ENCODE measurements around the gene EID2B. TPM values are rescaled to one million over a fixed set of nuclear protein-coding genes. Genes with fewer than 3 reads are reported as not detected.

The EID2B gene
- total and polyA plus RNA-seq, 9 donors: 2.3 to 7.5 (median 6.2) TPM

- H3K36me3 ChIP-seq: no peaks in the 10 kb centered on the region
- intact Hi-C loops (cut with DNase I): no loop called here
- no peaks in the 10 kb centered on the region for H3K9me3 ChIP-seq
- no peaks in the 10 kb centered on the region for H3K27me3 ChIP-seq
- no peak overlapping the region for H3K4me3 ChIP-seq
- no peak for DNase-seq
- WGBS, 3 donors: 74 to 84% (median 76%) methylated on average over 2 of the region's 2 CpGs
- H3K4me1 ChIP-seq (ENCODE audit: insufficient read depth): no peaks in the 10 kb centered on the region
- no peak for TF ChIP-seq EP300 (IDR thresholded peaks at IDR 0.05)
- no peak for TF ChIP-seq CTCF (IDR thresholded peaks at IDR 0.05)
- TF ChIP-seq POLR2A (IDR thresholded peaks at IDR 0.05): no peak
- no peak overlapping the region for H3K27ac ChIP-seq
Measured at GRCh38 chr19:39563408-39563807, 30.8 kb upstream of the EID2B start.

- no peak for DNase-seq
- 62 to 70% (median 66%) methylated on average over 6 of the region's 6 CpGs for WGBS, 3 donors
- H3K9me3 ChIP-seq: no peaks in the 10 kb centered on the region
- intact Hi-C loops (cut with DNase I): loop anchor here in 2 of 4 donors (10.0 kb wide), 1 partner anchor 286 kb away; the partner anchor contains the start of gene FBL (in 2 of the 2)
- no peaks in the 10 kb centered on the region for H3K27me3 ChIP-seq
- no peaks in the 10 kb centered on the region for H3K4me1 ChIP-seq (ENCODE audit: insufficient read depth)
- no peak overlapping the region for H3K4me3 ChIP-seq
- TF ChIP-seq POLR2A (IDR thresholded peaks at IDR 0.05): no peak
- no peak for TF ChIP-seq EP300 (IDR thresholded peaks at IDR 0.05)
- TF ChIP-seq CTCF (IDR thresholded peaks at IDR 0.05): no peak
- H3K36me3 ChIP-seq: no peaks in the 10 kb centered on the region
- H3K27ac ChIP-seq: no peak overlapping the region
Measured at GRCh38 chr19:39558624-39559117, 26.0 kb upstream of the EID2B start.

GRCh38 chr19:39557811-39558623 is 25.4 kb upstream of the EID2B start:
- no peaks in the 10 kb centered on the region for H3K4me1 ChIP-seq (ENCODE audit: insufficient read depth)
- no peak for TF ChIP-seq CTCF (IDR thresholded peaks at IDR 0.05)
- TF ChIP-seq POLR2A (IDR thresholded peaks at IDR 0.05): no peak
- no peak for TF ChIP-seq EP300 (IDR thresholded peaks at IDR 0.05)
- DNase-seq: no peak
- no peaks in the 10 kb centered on the region for H3K36me3 ChIP-seq
- H3K27ac ChIP-seq: no peak overlapping the region
- intact Hi-C loops (cut with DNase I): loop anchor here in 2 of 4 donors (10.0 kb wide), 1 partner anchor 287 kb away; the partner anchor contains the start of gene FBL (in 2 of the 2)
- H3K4me3 ChIP-seq: no peak overlapping the region
- H3K27me3 ChIP-seq: no peaks in the 10 kb centered on the region
- H3K9me3 ChIP-seq: no peaks in the 10 kb centered on the region
- WGBS, 3 donors: 59 to 71% (median 63%) methylated on average over 5 of the region's 5 CpGs

GRCh38 chr19:39555883-39556282 is 23.2 kb upstream of the EID2B start:
- 36 to 55% (median 41%) methylated on average over 1 of the region's 1 CpG for WGBS, 3 donors
- TF ChIP-seq POLR2A (IDR thresholded peaks at IDR 0.05): no peak
- no peak for TF ChIP-seq EP300 (IDR thresholded peaks at IDR 0.05)
- TF ChIP-seq CTCF (IDR thresholded peaks at IDR 0.05): no peak
- no peaks in the 10 kb centered on the region for H3K36me3 ChIP-seq
- no peak overlapping the region for H3K27ac ChIP-seq
- H3K4me1 ChIP-seq (ENCODE audit: insufficient read depth): no peaks in the 10 kb centered on the region
- H3K27me3 ChIP-seq: no peaks in the 10 kb centered on the region
- intact Hi-C loops (cut with DNase I): loop anchor here in 2 of 4 donors (10.0 kb wide), 1 partner anchor 289 kb away; the partner anchor contains the start of gene FBL (in 2 of the 2)
- H3K9me3 ChIP-seq: no peaks in the 10 kb centered on the region
- no peak for DNase-seq
- no peak overlapping the region for H3K4me3 ChIP-seq

Measured in ovary (tissue), 9 donors.